BJ (cell line): ENCODE measurements around the gene MACROD1. TPM values are rescaled to one million over a fixed set of nuclear protein-coding genes. Genes with fewer than 3 reads are reported as not detected.
A peak's percentile ranks its signal among the peaks of the same experiment; 100 is the strongest.

Source experiments
- CTCF ChIA-PET: fragments of 350-600 bp; formaldehyde crosslinking; extraction: SDS; loops from one replicate; lab custom pipeline; 2021; ENCODE audit warnings: antibody characterized with exemption, inconsistent platforms; lab: Yijun Ruan, JAX
- POLR2A ChIA-PET: fragments of 300-600 bp; sonication (Branson Sonifier 250); formaldehyde crosslinking; extraction: SDS; loops from one replicate; lab custom pipeline; 2021; ENCODE audit warnings: antibody characterized with exemption; lab: Charles Lee
- DNase-seq: peaks from one replicate; pipeline ENCODE4 v3.0.0-alpha.2; 2011; ENCODE audit warnings: low read depth
- H3K27me3 ChIP-seq: 2 replicates; pipeline ENCODE4 v1.6.0; 2011; ENCODE audit warnings: low read length; ENCODE audit not compliant: control insufficient read depth, insufficient read depth
- H3K36me3 ChIP-seq: 2 replicates; pipeline ENCODE4 v1.5.1; 2011; ENCODE audit warnings: low read length; ENCODE audit not compliant: control insufficient read depth, insufficient read depth
- H3K4me3 ChIP-seq: 2 replicates; pipeline ENCODE4 v1.5.1; 2011; ENCODE audit warnings: low read depth, mild to moderate bottlenecking, control low read depth, low read length
- CTCF ChIP-seq: IDR thresholded peaks from 2 replicates; pipeline ENCODE4 v1.5.1; 2011; ENCODE audit warnings: low read depth, mild to moderate bottlenecking, control low read depth, inconsistent platforms, low read length, moderate library complexity; ENCODE audit not compliant: insufficient read depth
- polyA plus RNA-seq: library from polyadenylated mRNA; depleted of rRNA; stranded (reverse); fragments of >200 nt; gene quantifications from 2 replicates; pipeline ENCODE4 v1.2.3, GENCODE V29; 2011

Gene MACROD1
- polyA plus RNA-seq, 1 experiment: 12.4 TPM

- TF ChIP-seq CTCF: no peak
- DNase-seq: no peak
- Histone ChIP-seq H3K27me3 (no peaks in the 10 kb centered on the region), H3K36me3 (no peaks in the 10 kb centered on the region; the same call in 1 of the 2 replicates), H3K4me3 (no peak overlapping the region)
- CTCF ChIA-PET: interaction anchor here (1.3 to 2.0 kb wide), 2 partner anchors 9 to 157 kb away, joined by 6 to 7 read pairs; no protein-coding TSS in a partner anchor
- POLR2A ChIA-PET: no interaction called here
Measured at GRCh38 chr11:64157631-64158394, 8.1 kb downstream of the MACROD1 start.

GRCh38 chr11:64156235-64157011 is 9.5 kb downstream of the MACROD1 start:
- TF ChIP-seq CTCF: no peak
- no peak for DNase-seq
- ChIA-PET POLR2A (no interaction called here), CTCF (interaction anchor here (0.6 to 2.0 kb wide), 3 partner anchors 8 to 347 kb away, joined by 5 to 7 read pairs (median 6); no protein-coding TSS in a partner anchor)
- Histone ChIP-seq H3K27me3 (no peaks in the 10 kb centered on the region), H3K36me3 (no peaks in the 10 kb centered on the region; the same call in none of the 2 replicates), H3K4me3 (no peak overlapping the region)

- no peak for TF ChIP-seq CTCF
- ChIA-PET CTCF (interaction anchor here (0.8 to 10.3 kb wide), 15 partner anchors 9 to 375 kb away, joined by 3 to 239 read pairs (median 4); partner anchors contain the start of gene MACROD1), POLR2A (no interaction called here)
- Histone ChIP-seq H3K4me3 (no peak overlapping the region), H3K36me3 (no peaks in the 10 kb centered on the region; the same call in none of the 2 replicates), H3K27me3 (no peaks in the 10 kb centered on the region)
- no peak for DNase-seq
Measured at GRCh38 chr11:64153812-64154211, 12.1 kb downstream of the MACROD1 start.

DNA sequence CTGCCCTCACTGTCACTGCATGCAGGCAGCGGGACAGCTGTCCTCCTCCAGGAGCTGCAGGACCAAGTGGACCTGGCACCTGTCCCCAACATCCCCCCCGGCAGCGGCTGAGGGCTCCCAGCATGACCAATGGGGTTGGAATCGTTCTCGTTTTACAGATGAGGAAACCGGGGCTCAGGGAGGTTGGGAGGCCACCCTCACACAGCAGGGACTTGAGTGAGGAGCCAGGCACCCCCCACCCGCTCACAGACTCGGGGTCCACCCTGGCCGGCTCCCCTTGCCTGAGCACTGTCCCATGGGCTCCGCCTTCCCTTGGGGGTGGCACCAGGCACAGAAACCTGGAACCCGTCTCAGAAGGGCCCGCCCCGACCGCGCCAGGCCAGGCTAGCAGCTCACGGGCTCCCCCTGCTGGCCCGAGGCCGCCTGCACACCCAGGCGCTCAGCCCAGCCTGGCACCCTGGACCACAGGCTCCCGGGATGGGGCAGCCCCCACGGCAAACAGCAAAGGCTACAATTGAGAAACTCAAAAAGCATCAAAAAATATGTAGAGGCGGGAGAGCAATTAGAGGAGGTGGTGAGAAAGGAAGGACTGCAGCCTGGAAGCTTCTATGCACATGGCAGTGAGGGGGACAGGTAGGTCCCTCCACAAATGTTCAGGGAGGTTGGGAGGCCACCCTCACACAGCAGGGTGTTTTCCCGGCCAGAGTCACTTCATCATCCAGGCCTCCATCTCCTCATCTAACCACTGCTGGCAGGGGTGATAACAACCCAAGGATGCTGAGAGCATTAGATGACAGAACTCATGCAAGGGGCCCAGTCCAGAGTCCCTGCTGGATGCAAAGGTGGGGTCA is 12.8 kb downstream of the MACROD1 start:
- DNase-seq: no peak
- POLR2A ChIA-PET: no interaction called here
- H3K4me3 ChIP-seq: no peak overlapping the region
- H3K36me3 ChIP-seq: no peaks in the 10 kb centered on the region; the same call in none of the 2 replicates
- H3K27me3 ChIP-seq: no peaks in the 10 kb centered on the region
- TF ChIP-seq CTCF: peak; percentile 96
- CTCF ChIA-PET: interaction anchor here (0.7 to 10.3 kb wide), 24 partner anchors 9 to 374 kb away, joined by 3 to 239 read pairs (median 4); partner anchors contain the start of genes COX8A and MACROD1
